ENCODE results near the gene TBC1D4.

DNA sequence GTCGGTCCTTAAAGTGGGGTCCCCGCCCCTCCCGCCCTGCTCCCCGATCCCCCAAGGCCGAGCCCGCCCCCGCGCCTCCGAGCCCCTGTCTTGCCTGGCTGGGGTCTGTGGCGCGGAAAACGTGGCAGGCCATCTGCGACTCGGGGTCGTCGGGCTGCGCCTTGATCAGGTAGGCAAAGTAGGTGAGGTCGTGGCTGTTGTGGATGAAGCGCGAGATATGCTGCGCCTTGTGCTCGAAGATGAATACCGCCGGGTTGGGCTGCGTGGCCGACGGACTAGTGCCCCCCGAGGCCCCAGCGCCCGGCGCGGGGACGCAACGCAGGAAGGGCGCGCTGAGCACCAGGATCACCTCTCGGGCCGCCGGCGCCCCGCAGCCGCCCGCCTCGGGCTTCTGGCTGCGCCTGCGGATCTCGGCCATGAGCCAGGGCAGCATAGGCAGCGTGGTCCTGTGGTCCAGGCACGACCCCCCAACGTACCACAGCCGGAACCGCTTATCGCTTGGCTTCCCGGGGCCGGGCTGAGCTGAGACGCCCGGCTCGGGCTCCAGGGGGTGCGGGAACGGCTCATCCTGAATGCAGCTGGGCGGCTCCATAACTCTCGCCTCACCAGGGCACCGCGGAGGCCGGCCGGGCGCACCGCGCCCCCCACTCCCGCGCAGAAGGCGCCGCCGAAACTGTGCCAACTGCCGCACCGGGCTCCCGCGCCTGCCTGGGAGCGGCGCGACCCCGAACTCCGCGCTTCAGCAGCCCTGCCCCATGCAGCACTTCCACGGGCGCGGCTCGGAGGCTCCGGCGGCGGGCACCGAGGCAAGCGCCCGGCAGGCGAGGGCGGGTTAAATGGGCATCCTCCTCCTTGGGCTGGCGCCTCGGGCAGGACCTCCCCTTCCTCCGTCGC lies 546 bp downstream of the TBC1D4 start:
- TF ChIP-seq, protein P1, sequence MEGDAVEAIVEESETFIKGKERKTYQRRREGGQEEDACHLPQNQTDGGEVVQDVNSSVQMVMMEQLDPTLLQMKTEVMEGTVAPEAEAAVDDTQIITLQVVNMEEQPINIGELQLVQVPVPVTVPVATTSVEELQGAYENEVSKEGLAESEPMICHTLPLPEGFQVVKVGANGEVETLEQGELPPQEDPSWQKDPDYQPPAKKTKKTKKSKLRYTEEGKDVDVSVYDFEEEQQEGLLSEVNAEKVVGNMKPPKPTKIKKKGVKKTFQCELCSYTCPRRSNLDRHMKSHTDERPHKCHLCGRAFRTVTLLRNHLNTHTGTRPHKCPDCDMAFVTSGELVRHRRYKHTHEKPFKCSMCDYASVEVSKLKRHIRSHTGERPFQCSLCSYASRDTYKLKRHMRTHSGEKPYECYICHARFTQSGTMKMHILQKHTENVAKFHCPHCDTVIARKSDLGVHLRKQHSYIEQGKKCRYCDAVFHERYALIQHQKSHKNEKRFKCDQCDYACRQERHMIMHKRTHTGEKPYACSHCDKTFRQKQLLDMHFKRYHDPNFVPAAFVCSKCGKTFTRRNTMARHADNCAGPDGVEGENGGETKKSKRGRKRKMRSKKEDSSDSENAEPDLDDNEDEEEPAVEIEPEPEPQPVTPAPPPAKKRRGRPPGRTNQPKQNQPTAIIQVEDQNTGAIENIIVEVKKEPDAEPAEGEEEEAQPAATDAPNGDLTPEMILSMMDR (conservative IDR thresholded peaks at IDR 0.05; ENCODE audit: low read depth in 2 of 2): no peak
- TF ChIP-seq POLR2AphosphoS5 (IDR thresholded peaks at IDR 0.05; ENCODE audit: low read depth): no peak
- TF ChIP-seq, protein P2, sequence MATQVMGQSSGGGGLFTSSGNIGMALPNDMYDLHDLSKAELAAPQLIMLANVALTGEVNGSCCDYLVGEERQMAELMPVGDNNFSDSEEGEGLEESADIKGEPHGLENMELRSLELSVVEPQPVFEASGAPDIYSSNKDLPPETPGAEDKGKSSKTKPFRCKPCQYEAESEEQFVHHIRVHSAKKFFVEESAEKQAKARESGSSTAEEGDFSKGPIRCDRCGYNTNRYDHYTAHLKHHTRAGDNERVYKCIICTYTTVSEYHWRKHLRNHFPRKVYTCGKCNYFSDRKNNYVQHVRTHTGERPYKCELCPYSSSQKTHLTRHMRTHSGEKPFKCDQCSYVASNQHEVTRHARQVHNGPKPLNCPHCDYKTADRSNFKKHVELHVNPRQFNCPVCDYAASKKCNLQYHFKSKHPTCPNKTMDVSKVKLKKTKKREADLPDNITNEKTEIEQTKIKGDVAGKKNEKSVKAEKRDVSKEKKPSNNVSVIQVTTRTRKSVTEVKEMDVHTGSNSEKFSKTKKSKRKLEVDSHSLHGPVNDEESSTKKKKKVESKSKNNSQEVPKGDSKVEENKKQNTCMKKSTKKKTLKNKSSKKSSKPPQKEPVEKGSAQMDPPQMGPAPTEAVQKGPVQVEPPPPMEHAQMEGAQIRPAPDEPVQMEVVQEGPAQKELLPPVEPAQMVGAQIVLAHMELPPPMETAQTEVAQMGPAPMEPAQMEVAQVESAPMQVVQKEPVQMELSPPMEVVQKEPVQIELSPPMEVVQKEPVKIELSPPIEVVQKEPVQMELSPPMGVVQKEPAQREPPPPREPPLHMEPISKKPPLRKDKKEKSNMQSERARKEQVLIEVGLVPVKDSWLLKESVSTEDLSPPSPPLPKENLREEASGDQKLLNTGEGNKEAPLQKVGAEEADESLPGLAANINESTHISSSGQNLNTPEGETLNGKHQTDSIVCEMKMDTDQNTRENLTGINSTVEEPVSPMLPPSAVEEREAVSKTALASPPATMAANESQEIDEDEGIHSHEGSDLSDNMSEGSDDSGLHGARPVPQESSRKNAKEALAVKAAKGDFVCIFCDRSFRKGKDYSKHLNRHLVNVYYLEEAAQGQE (IDR thresholded peaks at IDR 0.05; ENCODE audit: unreplicated experiment): no peak
- no peak for TF ChIP-seq EZH2phosphoT487 (IDR thresholded peaks at IDR 0.05; ENCODE audit: unreplicated experiment)
- TF ChIP-seq ZNF331 (CRISPR knock-in tag; IDR thresholded peaks at IDR 0.05; ENCODE audit: low read depth): no peak
- TF ChIP-seq CREB1 (CRISPR knock-in tag; IDR thresholded peaks at IDR 0.05; ENCODE audit: low read depth): no peak
- TF ChIP-seq EZH2 (IDR thresholded peaks at IDR 0.05; ENCODE audit: low read depth, unreplicated experiment): no peak
- TF ChIP-seq, protein P3, sequence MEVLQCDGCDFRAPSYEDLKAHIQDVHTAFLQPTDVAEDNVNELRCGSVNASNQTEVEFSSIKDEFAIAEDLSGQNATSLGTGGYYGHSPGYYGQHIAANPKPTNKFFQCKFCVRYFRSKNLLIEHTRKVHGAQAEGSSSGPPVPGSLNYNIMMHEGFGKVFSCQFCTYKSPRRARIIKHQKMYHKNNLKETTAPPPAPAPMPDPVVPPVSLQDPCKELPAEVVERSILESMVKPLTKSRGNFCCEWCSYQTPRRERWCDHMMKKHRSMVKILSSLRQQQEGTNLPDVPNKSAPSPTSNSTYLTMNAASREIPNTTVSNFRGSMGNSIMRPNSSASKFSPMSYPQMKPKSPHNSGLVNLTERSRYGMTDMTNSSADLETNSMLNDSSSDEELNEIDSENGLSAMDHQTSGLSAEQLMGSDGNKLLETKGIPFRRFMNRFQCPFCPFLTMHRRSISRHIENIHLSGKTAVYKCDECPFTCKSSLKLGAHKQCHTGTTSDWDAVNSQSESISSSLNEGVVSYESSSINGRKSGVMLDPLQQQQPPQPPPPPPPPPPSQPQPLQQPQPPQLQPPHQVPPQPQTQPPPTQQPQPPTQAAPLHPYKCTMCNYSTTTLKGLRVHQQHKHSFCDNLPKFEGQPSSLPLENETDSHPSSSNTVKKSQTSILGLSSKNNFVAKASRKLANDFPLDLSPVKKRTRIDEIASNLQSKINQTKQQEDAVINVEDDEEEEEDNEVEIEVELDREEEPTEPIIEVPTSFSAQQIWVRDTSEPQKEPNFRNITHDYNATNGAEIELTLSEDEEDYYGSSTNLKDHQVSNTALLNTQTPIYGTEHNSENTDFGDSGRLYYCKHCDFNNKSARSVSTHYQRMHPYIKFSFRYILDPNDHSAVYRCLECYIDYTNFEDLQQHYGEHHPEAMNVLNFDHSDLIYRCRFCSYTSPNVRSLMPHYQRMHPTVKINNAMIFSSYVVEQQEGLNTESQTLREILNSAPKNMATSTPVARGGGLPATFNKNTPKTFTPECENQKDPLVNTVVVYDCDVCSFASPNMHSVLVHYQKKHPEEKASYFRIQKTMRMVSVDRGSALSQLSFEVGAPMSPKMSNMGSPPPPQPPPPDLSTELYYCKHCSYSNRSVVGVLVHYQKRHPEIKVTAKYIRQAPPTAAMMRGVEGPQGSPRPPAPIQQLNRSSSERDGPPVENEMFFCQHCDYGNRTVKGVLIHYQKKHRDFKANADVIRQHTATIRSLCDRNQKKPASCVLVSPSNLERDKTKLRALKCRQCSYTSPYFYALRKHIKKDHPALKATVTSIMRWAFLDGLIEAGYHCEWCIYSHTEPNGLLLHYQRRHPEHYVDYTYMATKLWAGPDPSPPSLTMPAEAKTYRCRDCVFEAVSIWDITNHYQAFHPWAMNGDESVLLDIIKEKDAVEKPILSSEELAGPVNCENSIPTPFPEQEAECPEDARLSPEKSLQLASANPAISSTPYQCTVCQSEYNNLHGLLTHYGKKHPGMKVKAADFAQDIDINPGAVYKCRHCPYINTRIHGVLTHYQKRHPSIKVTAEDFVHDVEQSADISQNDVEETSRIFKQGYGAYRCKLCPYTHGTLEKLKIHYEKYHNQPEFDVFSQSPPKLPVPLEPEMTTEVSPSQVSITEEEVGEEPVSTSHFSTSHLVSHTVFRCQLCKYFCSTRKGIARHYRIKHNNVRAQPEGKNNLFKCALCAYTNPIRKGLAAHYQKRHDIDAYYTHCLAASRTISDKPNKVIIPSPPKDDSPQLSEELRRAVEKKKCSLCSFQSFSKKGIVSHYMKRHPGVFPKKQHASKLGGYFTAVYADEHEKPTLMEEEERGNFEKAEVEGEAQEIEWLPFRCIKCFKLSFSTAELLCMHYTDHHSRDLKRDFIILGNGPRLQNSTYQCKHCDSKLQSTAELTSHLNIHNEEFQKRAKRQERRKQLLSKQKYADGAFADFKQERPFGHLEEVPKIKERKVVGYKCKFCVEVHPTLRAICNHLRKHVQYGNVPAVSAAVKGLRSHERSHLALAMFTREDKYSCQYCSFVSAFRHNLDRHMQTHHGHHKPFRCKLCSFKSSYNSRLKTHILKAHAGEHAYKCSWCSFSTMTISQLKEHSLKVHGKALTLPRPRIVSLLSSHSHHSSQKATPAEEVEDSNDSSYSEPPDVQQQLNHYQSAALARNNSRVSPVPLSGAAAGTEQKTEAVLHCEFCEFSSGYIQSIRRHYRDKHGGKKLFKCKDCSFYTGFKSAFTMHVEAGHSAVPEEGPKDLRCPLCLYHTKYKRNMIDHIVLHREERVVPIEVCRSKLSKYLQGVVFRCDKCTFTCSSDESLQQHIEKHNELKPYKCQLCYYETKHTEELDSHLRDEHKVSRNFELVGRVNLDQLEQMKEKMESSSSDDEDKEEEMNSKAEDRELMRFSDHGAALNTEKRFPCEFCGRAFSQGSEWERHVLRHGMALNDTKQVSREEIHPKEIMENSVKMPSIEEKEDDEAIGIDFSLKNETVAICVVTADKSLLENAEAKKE (CRISPR knock-in tag; IDR thresholded peaks at IDR 0.05): no peak
- TF ChIP-seq JUNB (IDR thresholded peaks at IDR 0.05; ENCODE audit: unreplicated experiment): no peak
- TF ChIP-seq, protein P4, sequence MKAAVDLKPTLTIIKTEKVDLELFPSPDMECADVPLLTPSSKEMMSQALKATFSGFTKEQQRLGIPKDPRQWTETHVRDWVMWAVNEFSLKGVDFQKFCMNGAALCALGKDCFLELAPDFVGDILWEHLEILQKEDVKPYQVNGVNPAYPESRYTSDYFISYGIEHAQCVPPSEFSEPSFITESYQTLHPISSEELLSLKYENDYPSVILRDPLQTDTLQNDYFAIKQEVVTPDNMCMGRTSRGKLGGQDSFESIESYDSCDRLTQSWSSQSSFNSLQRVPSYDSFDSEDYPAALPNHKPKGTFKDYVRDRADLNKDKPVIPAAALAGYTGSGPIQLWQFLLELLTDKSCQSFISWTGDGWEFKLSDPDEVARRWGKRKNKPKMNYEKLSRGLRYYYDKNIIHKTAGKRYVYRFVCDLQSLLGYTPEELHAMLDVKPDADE (IDR thresholded peaks at IDR 0.05): no peak
- TF ChIP-seq ZNF114 (CRISPR knock-in tag; IDR thresholded peaks at IDR 0.05): no peak
- no peak for TF ChIP-seq STAT1 (IDR thresholded peaks at IDR 0.05; ENCODE audit: unreplicated experiment)
- TF ChIP-seq NANOG (IDR thresholded peaks at IDR 0.05; ENCODE audit: borderline replicate concordance): no peak
